Thyroid gland (tissue), 4 donors: Measurements from ENCODE around the gene HACD2.

ENCODE experiments used
- CTCF ChIP-seq, 6 experiments: fragments of 200-600 bp in 3 of 6; fragments of 450-650 bp in 3 of 6; sonication (generic) in 3 of 6; IDR thresholded peaks; one replicate each; pipeline ENCODE4 v1.5.1; 2016 to 2019; ENCODE audit warnings: antibody characterized with exemption in 6 of 6, mild to moderate bottlenecking in 2 of 6, inconsistent platforms in 1 of 6, moderate library complexity in 1 of 6
- POLR2A ChIP-seq, 2 donors: fragments of 450-650 bp; IDR thresholded peaks; one replicate each; pipeline ENCODE4 v1.6.1; 2017; ENCODE audit warnings: antibody characterized with exemption in 2 of 2, mild to moderate bottlenecking in 2 of 2, moderate library complexity in 1 of 2

- TF ChIP-seq CTCF (IDR thresholded peaks at IDR 0.05) (peak; percentile 44 to 76 (median 66)), POLR2A (IDR thresholded peaks at IDR 0.05) (no peak)
Measured at GRCh38 chr3:123559040-123559861, 25.6 kb downstream of the HACD2 start.
